Stomach (tissue), 9 donors: ENCODE data around the gene DDAH1. TPM values are rescaled to one million over a fixed set of nuclear protein-coding genes. Genes with fewer than 3 reads are reported as not detected.
A peak's percentile ranks its signal among the peaks of the same experiment; 100 is the strongest.

Experiments used
- DNase-seq, 2 donors: peaks; one replicate each; pipeline versions ENCODE4 v3.0.0 to v3.0.0-alpha.2; 2013 to 2019
- H3K27ac ChIP-seq, 5 donors: fragments of 200-600 bp in 4 of 5; sonication (generic) in 4 of 5; one replicate each; pipeline ENCODE4 v1.5.1; 2013 to 2019; ENCODE audit warnings: mild to moderate bottlenecking in 1 of 5, moderate library complexity in 1 of 5
- H3K27me3 ChIP-seq, 3 donors: fragments of 200-600 bp; sonication (generic); one replicate each; pipeline ENCODE4 v1.5.1; 2017 to 2019; ENCODE audit warnings: mixed run types in 1 of 3
- H3K36me3 ChIP-seq, 4 donors: fragments of 200-600 bp; sonication (generic); 1 replicate in 3 of 4; 2 replicates in 1 of 4; pipeline ENCODE4 v1.5.1; 2016 to 2019
- H3K4me1 ChIP-seq, 4 donors: fragments of 200-600 bp; sonication (generic); one replicate each; pipeline ENCODE4 v1.5.1; 2016 to 2019
- H3K4me3 ChIP-seq, 4 donors: fragments of 200-600 bp; sonication (generic) in 3 of 4; one replicate each; pipeline ENCODE4 v1.5.1; 2016 to 2019; ENCODE audit warnings: mild to moderate bottlenecking in 1 of 4
- H3K9me3 ChIP-seq, 4 donors: fragments of 200-600 bp; sonication (generic); one replicate each; pipeline ENCODE4 v1.5.1; 2016 to 2019
- EP300 ChIP-seq: sonication (generic); formaldehyde crosslinking; IDR thresholded peaks from one replicate; pipeline ENCODE4 v1.6.1; 2017; ENCODE audit warnings: antibody characterized with exemption
- POLR2A ChIP-seq, 4 donors: fragments of 450-650 bp; IDR thresholded peaks; one replicate each; pipeline ENCODE4 v1.6.1; 2016; ENCODE audit warnings: antibody characterized with exemption in 4 of 4, control low read depth in 2 of 4, mild to moderate bottlenecking in 1 of 4, moderate library complexity in 1 of 4
- POLR2AphosphoS5 ChIP-seq, 3 donors: sonication (generic); formaldehyde crosslinking; IDR thresholded peaks; one replicate each; pipeline ENCODE4 v1.6.1; 2016; ENCODE audit warnings: antibody characterized with exemption in 3 of 3
- WGBS, 5 donors: extraction: QIAGEN DNeasy Blood & Tissue Kit in 3 of 5; methylation state at CpG; one replicate each; pipeline versions ENCODE4 v1.1.5 to v1.1.7; 2013 to 2018; 5-methylcytosine and 5-hydroxymethylcytosine counted together
- intact Hi-C: fragments of 100-400 bp; cut with DNase I; formaldehyde crosslinking; loops from one replicate; pipeline ENCODE4 v1.15.1; 2023; ENCODE audit warnings: low total_unique reads
- polyA plus RNA-seq, 3 donors: library from polyadenylated mRNA; stranded (reverse); fragments of 200-250 nt; gene quantifications; one replicate each; pipeline ENCODE4 v1.2.3, GENCODE V29; 2013
- total RNA-seq, 5 donors: library from RNA; depleted of rRNA; stranded (reverse); fragments of >200 nt; gene quantifications; one replicate each; pipeline versions ENCODE4 v1.1.0 to v1.2.3, GENCODE V29; 2014 to 2016
- TF ChIP-seq, protein P1 (sequence below), 7 experiments: fragments of 450-650 bp in 4 of 7; fragments of 200-600 bp in 3 of 7; sonication (generic) in 3 of 7; IDR thresholded peaks; one replicate each; pipeline ENCODE4 v1.5.1; 2016 to 2019; ENCODE audit warnings: antibody characterized with exemption in 7 of 7, control low read depth in 2 of 7, mild to moderate bottlenecking in 1 of 7
- donor health status: healthy with polysubstance abuse.
- donor health status: Bipolar disorder and iron deficiency.
- donor health status: healthy.

DDAH1 gene
- total and polyA plus RNA-seq, 8 donors, result 10.6 to 113 (median 42.3) TPM

DNA sequence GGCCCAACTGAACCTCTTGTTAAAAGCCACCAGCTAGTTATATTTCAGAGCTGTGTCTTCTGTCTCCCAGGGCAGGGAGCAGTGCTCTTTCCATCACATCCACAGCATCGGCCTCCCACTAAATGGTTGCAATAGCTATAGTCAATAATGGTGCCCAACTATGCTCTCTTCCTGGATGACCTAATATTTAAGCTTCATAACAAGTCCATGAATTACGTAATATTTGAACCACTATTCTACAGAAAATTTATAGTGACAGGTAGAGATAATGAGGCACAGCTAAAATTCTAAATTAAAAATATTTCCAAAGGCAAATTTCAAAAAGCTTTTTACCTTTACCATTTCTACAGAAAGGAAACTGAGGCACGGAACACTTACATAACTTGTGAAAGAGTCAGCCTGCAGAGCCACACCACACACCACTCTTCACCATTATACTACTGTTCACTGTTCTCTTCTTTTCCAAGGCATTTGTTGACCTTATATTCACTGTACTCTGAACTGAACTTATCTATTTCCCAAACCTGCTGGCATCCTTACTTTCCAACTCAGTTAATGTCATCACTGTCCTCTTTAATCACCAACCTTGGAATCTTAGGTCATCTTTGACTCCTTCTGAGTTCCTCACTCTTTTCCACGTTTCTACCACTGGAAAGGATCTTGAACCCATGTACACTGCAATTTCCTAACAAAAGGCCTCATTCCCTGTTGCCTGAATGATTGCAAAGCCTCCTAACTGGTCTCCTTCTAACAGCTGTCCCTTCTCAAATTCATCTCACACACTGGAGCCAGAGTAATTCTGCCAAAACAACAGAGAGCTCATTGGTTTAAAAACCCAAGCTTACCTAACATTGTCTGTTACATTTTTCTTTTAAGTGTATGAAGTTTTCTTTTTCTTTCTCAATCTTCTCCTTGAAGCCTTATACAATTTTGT, 85.5 kb downstream of the DDAH1 start:
- H3K27ac ChIP-seq, result no peak overlapping the region
- H3K4me1 ChIP-seq, result peaks cover 0 to 18% (median 3%) of the 10 kb centered on the region in 4 donors
- H3K4me3 ChIP-seq, result no peak overlapping the region
- intact Hi-C loops, result no loop called here
- peak in 1 of 2 donors; percentile 63 for DNase-seq
- H3K27me3 ChIP-seq, result no peaks in the 10 kb centered on the region
- TF ChIP-seq POLR2AphosphoS5 (IDR thresholded peaks at IDR 0.05) (no peak), EP300 (no peak), POLR2A (IDR thresholded peaks at IDR 0.05) (no peak)
- TF ChIP-seq, protein P1, sequence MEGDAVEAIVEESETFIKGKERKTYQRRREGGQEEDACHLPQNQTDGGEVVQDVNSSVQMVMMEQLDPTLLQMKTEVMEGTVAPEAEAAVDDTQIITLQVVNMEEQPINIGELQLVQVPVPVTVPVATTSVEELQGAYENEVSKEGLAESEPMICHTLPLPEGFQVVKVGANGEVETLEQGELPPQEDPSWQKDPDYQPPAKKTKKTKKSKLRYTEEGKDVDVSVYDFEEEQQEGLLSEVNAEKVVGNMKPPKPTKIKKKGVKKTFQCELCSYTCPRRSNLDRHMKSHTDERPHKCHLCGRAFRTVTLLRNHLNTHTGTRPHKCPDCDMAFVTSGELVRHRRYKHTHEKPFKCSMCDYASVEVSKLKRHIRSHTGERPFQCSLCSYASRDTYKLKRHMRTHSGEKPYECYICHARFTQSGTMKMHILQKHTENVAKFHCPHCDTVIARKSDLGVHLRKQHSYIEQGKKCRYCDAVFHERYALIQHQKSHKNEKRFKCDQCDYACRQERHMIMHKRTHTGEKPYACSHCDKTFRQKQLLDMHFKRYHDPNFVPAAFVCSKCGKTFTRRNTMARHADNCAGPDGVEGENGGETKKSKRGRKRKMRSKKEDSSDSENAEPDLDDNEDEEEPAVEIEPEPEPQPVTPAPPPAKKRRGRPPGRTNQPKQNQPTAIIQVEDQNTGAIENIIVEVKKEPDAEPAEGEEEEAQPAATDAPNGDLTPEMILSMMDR (IDR thresholded peaks at IDR 0.05), result no peak
- 79 to 89% (median 84%) methylated on average over 4 of the region's 4 CpGs for WGBS, 5 donors
- peaks cover 0 to 11% (median 5%) of the 10 kb centered on the region in 4 donors for H3K9me3 ChIP-seq
- H3K36me3 ChIP-seq, result no peaks in the 10 kb centered on the region

- Histone ChIP-seq H3K36me3 (no peaks in the 10 kb centered on the region), H3K27me3 (no peaks in the 10 kb centered on the region), H3K4me3 (no peak overlapping the region), H3K27ac (no peak overlapping the region), H3K9me3 (peaks cover 0 to 11% (median 5%) of the 10 kb centered on the region in 4 donors), H3K4me1 (peaks cover 0 to 19% (median 8%) of the 10 kb centered on the region in 4 donors)
- intact Hi-C loops, result no loop called here
- WGBS, 5 donors, result 71 to 90% (median 86%) methylated on average over 2 of the region's 2 CpGs
- no peak for DNase-seq
- TF ChIP-seq POLR2AphosphoS5 (IDR thresholded peaks at IDR 0.05) (no peak), POLR2A (IDR thresholded peaks at IDR 0.05) (no peak), EP300 (no peak)
- TF ChIP-seq, protein P1 (IDR thresholded peaks at IDR 0.05), result no peak
Observed at GRCh38 chr1:85378534-85378933, 86.4 kb downstream of the DDAH1 start.

- Histone ChIP-seq H3K4me1 (peaks cover 0 to 37% (median 17%) of the 10 kb centered on the region in 4 donors), H3K36me3 (no peaks in the 10 kb centered on the region), H3K4me3 (no peak overlapping the region), H3K9me3 (no peaks in the 10 kb centered on the region), H3K27ac (no peak overlapping the region), H3K27me3 (no peaks in the 10 kb centered on the region)
- 48 to 77% (median 64%) methylated on average over 1 of the region's 1 CpG for WGBS, 5 donors
- DNase-seq, result no peak
- TF ChIP-seq POLR2AphosphoS5 (IDR thresholded peaks at IDR 0.05) (no peak), POLR2A (IDR thresholded peaks at IDR 0.05) (no peak), EP300 (no peak)
- TF ChIP-seq, protein P1 (IDR thresholded peaks at IDR 0.05), result no peak
- intact Hi-C loops, result no loop called here
Observed at GRCh38 chr1:85376356-85376755, 88.6 kb downstream of the DDAH1 start.

DNA sequence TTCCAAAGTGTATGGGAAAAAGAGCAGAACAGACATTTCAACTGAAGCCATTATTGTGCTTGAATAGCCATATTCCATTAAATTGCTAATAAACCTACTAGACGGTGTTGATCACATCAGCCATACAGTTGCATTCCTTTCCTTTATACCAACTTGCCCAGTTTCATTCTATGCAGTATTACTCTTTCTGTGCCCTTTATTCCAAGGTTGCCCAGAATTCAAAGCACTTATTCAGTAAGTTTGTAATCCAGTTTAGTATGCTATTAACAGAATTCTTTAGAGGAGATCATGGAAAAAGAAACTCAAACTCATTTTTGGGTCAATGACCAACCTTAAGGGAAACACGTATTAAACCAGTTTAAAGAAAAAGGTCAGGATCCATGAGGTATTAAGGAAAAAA, 89.5 kb downstream of the DDAH1 start:
- TF ChIP-seq POLR2AphosphoS5 (IDR thresholded peaks at IDR 0.05) (no peak), EP300 (no peak), POLR2A (IDR thresholded peaks at IDR 0.05) (no peak)
- TF ChIP-seq, protein P1 (IDR thresholded peaks at IDR 0.05), result no peak
- Histone ChIP-seq H3K36me3 (no peaks in the 10 kb centered on the region), H3K4me1 (peaks cover 0 to 37% (median 17%) of the 10 kb centered on the region in 4 donors), H3K27me3 (no peaks in the 10 kb centered on the region), H3K27ac (no peak overlapping the region), H3K4me3 (no peak overlapping the region), H3K9me3 (no peaks in the 10 kb centered on the region)
- intact Hi-C loops, result no loop called here
- 94 to 96% (median 96%) methylated on average over 2 of the region's 2 CpGs for WGBS, 5 donors
- no peak for DNase-seq
